Activated CD8-positive, alpha-beta memory T cell treated with anti-CD3 and anti-CD28 coated beads, Interleukin-2, amount 50 U/mL, for 1 hour (primary cell): ENCODE results near the gene OR5C1.
"Not testable (repeated sequence)": the region's sequence is repeated elsewhere in the genome, so short reads cannot be mapped to it uniquely, and the experiment has no call there.

Experiments used
- DNase-seq: peaks from one replicate; pipeline ENCODE4 v3.0.0-alpha.2; 2020; ENCODE audit errors: extremely low read depth

The OR5C1 gene

GRCh38 chr9:122810306-122810946, 21.7 kb downstream of the OR5C1 start:
- no peak for DNase-seq

- DNase-seq = no peak
Measured at GRCh38 chr9:122812736-122813135, 24.0 kb downstream of the OR5C1 start.

- DNase-seq = no peak
Measured at GRCh38 chr9:122814545-122814944, 25.8 kb downstream of the OR5C1 start.

DNA sequence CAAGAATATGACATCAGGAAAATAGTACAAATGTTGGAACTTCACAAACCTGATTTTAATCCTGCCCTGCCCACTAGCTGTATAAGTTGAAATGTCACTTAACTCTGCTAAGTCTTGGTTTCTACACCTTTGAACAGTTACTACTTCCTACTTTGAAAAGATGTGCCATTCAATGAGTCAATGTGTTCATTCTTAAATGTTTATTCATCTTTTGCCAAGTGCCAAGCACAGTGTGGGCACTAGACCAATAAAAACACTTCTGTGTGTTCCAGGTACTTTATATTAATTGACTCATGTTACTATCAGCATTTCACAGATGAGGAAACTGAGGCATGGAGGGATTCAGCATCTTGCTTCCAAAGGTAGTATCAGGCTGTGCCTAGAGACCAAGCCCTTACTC, 26.8 kb downstream of the OR5C1 start:
- no peak for DNase-seq

DNA sequence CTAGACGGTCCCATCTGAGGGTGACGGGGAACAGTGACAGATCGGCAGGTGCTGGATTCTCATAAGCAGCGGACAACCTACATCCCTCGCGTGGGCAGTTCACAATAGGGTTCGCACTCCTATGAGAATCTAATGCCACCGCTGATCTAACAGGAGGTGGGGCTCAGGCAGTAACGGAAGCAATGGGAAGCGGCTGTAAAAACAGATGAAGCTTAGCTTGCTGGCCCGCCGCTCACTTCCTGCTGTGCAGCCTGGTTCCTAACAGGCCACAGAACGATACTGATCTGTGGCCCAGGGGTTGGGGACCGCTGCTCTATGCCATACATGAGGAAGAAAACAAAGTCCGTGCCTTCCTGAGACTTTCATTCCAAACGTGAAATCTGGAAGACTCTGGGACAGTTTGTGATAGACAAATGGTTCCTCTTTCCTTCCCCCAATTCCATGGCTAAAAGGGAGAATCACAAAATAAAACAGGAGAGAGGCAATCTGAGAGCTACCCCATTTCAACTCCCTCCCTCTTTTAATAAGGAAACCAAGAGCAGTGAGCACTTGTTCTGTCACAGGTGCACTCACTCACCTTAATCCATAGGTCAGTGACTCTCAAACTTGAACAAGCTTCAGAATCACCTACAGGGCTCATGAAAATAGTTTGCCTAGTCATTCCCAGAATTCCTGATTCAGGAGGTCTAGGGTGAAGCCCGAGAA, 27.6 kb downstream of the OR5C1 start:
- DNase-seq = no peak

- no peak for DNase-seq
Measured at GRCh38 chr9:122819326-122819725, 30.6 kb downstream of the OR5C1 start.

DNA sequence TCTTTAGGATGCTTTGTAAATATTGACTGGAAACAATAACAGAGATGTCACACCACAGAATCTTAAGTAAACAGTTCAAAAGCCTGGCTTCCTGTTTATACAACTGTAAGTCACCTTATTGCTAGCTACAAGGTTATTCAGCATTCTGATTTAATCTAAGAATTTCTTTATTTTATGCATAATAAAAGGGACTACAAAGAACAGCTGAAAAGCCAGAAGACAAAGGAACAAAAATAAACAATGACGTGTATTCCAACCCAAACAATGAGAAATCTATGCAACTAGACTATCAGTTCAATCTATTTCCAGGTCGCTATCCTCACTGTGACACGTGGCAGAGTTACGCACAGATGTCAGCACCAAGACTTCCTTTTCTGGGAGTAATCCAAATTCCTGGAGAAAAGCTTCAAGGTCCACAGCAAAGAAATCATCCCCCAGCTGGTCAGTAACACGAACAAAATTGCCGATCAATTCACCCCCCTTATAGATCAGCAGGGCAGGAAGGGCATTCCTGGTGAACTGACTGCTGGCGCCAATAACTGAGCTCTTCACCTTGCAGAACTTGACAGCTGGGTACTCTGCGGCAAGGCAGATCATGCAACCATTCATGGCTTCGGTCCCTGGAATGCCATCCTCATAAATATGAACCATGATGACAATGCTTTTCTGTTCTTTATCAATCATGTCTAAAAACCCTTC, 31.2 kb downstream of the OR5C1 start:
- DNase-seq = no peak

DNA sequence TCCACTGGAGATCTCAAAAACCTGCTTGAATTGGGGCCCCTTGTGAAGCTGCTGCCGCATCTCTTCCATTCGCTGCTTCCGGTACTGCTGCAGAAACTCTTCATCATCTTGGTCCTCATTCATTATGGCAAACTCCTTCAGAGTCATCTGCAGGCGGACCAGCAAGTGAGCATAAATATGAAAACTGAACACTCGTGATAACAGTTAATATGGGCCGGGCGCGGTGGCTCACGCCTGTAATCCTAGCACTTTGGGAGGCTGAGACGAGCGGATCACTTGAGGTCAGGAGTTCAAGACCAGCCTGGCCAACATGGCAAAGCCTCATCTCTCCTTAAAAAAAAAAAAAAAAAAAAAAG, 31.7 kb downstream of the OR5C1 start:
- no peak for DNase-seq

GRCh38 chr9:122821278-122821943, 32.7 kb downstream of the OR5C1 start:
- no peak for DNase-seq

GRCh38 chr9:122822056-122822455, 33.3 kb downstream of the OR5C1 start:
- no peak for DNase-seq

GRCh38 chr9:122822938-122823337, 34.2 kb downstream of the OR5C1 start:
- DNase-seq = no peak

- no peak for DNase-seq
Measured at GRCh38 chr9:122827761-122828093, 39.0 kb downstream of the OR5C1 start.

DNA sequence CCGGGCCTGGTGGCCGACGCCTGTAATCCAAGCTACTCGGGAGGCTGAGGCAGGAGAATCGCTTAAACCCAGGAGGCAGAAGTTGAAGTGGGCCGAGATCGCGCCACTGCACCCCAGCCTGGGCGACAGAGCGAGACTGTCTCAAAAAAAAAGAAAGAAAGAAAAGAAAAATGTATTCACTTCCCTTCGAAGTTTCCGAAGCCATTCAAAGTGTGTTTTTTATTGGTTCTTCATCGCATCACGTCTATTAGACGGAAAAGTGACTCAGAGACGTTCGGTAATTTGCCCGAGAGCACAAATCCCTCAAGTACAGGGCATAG, 40.2 kb downstream of the OR5C1 start:
- DNase-seq = not testable (repeated sequence)

- no peak for DNase-seq
Measured at GRCh38 chr9:122832194-122832593, 43.5 kb downstream of the OR5C1 start.

GRCh38 chr9:122835313-122835731, 46.6 kb downstream of the OR5C1 start:
- no peak for DNase-seq

DNA sequence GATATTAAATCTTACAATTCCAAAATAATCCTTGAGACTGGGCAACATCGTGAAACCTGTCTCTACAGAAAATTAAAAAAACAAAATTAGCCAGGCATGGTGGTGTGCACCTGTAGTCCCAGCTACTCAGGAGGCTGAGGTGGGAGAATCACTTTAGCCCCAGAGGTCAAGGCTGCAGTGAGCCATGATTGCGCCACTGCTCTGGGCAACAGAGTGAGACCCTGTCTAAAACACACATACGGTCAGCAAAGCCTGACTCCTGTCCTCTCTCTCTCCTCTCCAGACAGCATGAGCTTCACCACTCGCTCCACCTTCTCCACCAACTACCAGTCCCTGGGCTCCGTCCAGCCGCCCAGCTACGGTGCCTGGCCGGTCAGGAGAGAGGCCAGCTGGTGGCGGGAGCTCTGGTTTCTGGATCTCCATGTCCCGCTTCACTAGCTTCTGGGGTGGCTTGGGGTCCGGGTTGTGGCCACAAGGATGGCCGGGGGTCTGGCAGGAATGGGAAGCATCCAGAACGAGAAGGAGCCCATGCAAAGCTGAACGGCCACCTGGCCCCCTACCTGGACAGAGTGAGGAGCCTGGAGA, 48.6 kb downstream of the OR5C1 start:
- DNase-seq = no peak

DNA sequence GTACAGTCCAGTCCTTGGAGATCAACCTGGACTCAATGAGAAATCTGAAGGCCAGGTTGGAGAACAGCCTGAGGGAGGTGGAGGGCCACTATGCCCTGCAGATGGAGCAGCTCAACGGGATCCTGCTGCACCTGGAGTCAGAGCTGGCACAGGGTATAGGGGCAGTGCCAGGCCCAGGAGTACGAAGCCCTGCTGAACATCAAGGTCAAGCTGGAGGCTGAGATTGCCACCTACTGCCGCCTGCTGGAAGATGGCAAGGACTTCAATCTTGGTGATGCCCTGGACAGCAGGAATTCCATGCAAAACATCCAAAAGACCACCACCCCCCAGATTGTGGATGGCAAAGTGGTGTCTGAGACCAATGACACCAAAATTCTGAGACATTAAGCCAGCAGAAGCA, 49.7 kb downstream of the OR5C1 start:
- DNase-seq = not testable (repeated sequence)
